22Rv1 (cell line): ENCODE measurements around the gene C1QTNF9B.
A peak's percentile ranks its signal among the peaks of the same experiment; 100 is the strongest.
"Not testable (repeated sequence)": the region's sequence is repeated elsewhere in the genome, so short reads cannot be mapped to it uniquely, and the experiment has no call there.

ENCODE experiments used
- H3K27ac ChIP-seq: fragments of 450-650 bp; 2 replicates; pipeline ENCODE4 v1.5.1; 2017
- ZFX ChIP-seq: fragments of 450-650 bp; IDR thresholded peaks from 2 replicates; pipeline ENCODE4 v1.6.1; 2017; ENCODE audit warnings: antibody characterized with exemption, borderline replicate concordance
- TF ChIP-seq, protein P1 (sequence below): fragments of 450-650 bp; IDR thresholded peaks from 2 replicates; pipeline ENCODE4 v1.5.1; 2017; ENCODE audit warnings: mild to moderate bottlenecking

C1QTNF9B gene

DNA sequence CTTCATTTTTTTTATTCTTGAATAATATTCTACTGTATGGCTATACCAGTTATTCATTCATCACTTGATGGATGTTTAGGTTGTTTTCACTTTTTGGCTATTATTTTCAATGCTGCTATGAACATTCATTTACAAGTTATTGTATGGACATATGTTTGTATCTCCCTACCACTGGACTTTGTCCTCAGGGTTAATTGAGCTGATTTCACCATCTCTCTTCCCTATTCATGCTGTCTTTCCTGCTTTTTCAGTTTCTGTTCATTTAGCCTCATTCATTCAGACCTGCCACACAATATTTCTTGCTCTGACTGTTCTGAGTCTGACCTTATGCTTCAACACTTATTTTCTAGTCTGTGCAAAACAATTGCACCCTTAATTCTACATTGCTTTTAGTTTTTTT is 12.3 kb upstream of the C1QTNF9B start:
- H3K27ac ChIP-seq, result no peak overlapping the region
- no peak for TF ChIP-seq ZFX
- TF ChIP-seq, protein P1, sequence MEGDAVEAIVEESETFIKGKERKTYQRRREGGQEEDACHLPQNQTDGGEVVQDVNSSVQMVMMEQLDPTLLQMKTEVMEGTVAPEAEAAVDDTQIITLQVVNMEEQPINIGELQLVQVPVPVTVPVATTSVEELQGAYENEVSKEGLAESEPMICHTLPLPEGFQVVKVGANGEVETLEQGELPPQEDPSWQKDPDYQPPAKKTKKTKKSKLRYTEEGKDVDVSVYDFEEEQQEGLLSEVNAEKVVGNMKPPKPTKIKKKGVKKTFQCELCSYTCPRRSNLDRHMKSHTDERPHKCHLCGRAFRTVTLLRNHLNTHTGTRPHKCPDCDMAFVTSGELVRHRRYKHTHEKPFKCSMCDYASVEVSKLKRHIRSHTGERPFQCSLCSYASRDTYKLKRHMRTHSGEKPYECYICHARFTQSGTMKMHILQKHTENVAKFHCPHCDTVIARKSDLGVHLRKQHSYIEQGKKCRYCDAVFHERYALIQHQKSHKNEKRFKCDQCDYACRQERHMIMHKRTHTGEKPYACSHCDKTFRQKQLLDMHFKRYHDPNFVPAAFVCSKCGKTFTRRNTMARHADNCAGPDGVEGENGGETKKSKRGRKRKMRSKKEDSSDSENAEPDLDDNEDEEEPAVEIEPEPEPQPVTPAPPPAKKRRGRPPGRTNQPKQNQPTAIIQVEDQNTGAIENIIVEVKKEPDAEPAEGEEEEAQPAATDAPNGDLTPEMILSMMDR, result no peak

DNA sequence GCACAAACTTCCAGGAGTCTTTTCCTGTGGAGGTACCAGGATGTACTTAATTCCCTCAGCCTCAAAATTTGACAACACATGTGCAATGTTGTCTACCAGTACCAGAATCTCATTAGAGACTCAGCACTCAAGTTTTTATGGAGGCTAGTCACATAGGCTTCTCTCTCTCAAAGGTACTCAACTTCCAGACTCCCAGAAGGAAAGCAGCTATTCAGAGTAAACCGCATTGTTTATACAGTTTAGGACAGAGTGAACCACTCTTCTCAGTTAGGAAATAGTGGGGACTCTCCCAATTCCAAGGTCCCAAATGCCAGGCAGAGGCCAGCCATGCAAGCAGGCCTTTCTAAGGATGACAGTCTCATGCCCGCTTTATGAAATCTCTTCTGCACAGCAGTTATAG is 8.5 kb upstream of the C1QTNF9B start:
- TF ChIP-seq, protein P1, result no peak
- TF ChIP-seq ZFX, result no peak
- no peak overlapping the region for H3K27ac ChIP-seq

DNA sequence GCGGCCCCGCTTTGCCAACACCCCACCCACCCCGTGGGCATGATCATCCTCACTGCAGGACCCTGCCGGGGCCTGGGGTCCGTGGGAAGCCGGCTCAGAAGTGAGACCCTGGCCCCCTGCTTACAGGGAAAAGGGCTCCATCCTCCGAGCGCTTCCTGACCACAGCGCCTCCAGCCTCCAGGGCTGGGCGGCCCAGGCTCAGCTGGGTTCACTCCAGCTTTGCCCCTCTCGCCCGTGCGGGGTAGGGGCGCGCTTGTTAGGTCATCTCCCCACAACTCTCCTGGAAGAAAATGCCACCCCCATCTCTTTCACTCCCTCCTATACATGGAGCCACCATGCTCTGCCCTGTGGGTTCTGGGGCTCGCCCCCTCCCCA is 6.6 kb upstream of the C1QTNF9B start:
- TF ChIP-seq ZFX, result no peak
- TF ChIP-seq, protein P1, result no peak
- H3K27ac ChIP-seq, result no peak overlapping the region

DNA sequence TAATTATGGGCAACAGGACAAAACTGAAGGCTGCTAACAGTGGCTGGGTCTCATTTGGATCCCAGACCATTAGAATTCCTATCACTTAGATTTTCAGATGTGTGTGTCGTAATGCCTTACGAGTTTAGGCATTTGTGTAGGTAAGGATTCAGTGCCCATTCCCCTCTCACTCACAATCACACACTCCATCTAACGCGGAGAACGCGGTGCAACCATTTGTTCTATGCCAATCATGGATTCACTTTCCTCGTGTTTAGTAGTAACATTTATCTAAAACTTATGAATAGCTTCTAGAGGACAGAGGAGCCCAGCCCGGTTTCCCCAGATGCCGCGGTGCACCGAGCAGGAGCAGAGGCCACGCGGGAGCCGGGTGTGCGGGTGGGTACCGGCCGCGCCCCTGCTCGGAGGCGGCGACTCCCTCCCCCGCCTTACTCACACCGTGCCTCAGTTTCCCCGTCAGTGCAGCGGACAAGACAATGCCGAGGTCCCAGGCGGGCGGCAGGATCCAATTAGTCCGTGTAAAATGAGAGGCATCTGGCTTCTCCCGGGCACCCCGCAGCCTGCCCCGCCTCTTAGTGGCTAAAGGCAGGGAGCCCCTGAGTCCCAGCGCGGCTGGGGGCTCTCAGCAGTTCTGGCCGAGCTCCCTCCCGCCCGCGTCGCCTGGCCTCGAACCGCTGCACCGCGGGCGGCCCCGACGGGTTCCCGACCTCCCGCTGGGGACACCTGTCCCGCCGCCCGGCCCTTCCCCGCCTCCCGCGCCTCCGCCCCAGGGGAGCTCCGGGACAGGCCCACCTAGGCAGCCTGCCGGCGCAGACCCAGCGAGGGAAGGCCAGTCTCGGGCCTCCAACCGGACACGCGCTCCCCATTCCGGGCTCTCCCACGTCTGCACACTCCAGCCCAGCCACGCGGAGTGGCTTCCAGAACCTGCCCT is 5.9 kb upstream of the C1QTNF9B start:
- TF ChIP-seq ZFX, result no peak
- TF ChIP-seq, protein P1, result no peak
- no peak overlapping the region for H3K27ac ChIP-seq

DNA sequence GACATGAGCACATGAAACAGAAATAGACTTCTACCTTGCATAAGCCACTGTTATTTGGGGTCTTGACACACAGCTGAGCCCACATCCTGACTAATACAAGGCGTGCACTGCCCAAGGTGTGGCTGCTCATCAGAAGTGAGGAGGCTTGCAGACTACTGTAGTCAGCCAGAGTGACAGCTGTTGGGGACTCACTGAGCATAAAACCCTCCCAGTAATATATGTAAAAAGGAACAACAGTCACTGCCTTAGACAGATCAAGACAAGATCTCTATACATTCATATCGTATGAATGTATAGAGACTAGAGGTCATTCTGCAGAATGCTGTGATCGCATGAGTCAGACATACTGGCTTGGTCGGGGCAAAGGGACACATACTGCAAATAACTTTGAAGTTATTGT is 4.1 kb upstream of the C1QTNF9B start:
- no peak overlapping the region for H3K27ac ChIP-seq

DNA sequence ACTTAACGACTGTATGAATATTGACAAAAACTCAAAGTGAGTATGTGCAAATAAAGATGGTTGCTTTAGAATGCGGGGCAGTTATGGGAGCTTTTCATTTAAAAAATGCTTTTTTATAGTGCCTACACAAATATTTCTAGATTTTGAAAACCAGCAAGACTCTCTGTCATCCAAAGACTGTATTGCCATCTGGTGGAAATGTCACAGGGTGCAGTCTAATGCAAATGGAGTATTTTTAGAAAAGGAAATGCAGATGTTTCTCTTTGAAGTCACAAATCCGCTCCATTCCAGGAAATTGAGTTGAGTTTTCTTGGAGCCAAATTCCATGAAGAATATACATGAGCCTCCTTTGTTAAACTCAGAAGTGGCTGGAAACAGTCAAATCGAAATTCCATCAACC is 2.3 kb upstream of the C1QTNF9B start:
- H3K27ac ChIP-seq, result no peak overlapping the region
- no peak for TF ChIP-seq ZFX
- TF ChIP-seq, protein P1, result peak; percentile 45

More for the DNA sequence above, 4.1 kb upstream of the C1QTNF9B start:
- TF ChIP-seq, protein P1, result no peak
- no peak for TF ChIP-seq ZFX

DNA sequence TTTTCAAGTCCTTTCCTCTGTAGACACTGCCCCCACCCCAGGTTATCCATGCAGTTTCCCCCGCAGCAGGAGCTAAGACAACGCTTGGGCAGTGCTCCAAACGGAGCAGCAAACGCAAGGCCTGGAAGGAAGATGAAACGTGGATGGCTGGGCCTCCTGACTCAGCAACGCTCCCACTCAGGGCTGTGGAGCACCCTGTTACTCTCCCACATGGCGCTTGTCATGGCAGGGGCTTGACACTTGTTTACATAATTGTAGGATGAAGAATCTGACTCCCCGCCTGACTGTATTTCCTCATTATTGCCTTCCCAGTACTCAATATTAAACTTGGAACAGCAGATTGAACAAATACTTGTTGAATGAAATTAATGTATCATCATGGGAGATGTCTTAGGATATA is 799 bp upstream of the C1QTNF9B start:
- TF ChIP-seq, protein P1, result no peak
- TF ChIP-seq ZFX, result no peak
- H3K27ac ChIP-seq, result no peak overlapping the region

DNA sequence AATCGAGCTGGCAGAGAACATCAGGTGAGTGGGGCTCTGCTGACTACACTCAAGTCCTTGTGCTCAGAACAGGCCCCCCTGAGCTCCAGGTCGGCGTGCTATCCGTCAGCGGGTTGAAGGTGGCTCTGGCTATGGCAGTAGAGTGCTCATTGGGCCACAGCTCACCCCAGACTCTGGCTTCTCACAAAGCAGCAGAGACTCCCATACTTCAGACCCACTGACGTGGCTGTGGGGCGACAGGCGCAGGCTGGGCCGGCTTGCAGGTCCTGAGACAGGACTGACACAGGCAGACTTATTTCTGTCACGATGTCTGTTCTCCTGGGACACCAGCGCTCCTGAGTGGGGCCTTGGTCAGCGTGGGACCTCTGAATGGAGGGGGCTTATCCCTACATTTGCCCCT is 2.6 kb downstream of the C1QTNF9B start:
- H3K27ac ChIP-seq, result not testable (repeated sequence)

DNA sequence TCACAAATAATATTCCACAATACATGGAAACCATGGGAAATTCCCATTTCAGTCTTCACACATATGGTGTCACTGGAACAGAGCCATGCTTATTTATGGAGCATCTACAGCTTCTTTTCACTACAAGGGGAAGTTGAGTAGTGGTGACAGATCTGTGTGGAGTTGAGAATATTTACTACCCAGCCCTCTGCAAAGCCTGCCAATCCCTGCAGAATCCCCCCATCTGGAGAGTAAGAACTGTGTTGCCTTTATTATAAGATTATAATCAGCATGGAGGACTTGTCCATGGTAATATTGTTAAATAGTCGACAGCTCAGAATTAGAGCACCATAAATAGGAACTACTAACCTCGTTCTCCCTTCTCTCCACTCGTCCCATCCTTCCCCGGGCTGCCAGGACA is 3.5 kb downstream of the C1QTNF9B start:
- H3K27ac ChIP-seq, result not testable (repeated sequence)
